Activated CD4-positive, CD25-positive, alpha-beta regulatory T cell treated with anti-CD3 and anti-CD28 coated beads, Interleukin-2, amount 50 U/mL, for 24 hours (primary cell): ENCODE results near the gene CTDSP2.
"Not testable (repeated sequence)": the region's sequence is repeated elsewhere in the genome, so short reads cannot be mapped to it uniquely, and the experiment has no call there.

Source experiments
- ATAC-seq, 2 donors: fragments of 150-1000 bp; cut with Tn5 transposase; one replicate each; pipeline ENCODE4 v1.10.0; 2021; ENCODE audit warnings: mild to moderate bottlenecking in 1 of 2, moderate library complexity in 1 of 2

Gene CTDSP2

GRCh38 chr12:57881475-57881874 is 34.9 kb upstream of the CTDSP2 start:
- ATAC-seq, result no peak

- ATAC-seq, result not testable (repeated sequence)
Observed at GRCh38 chr12:57881035-57881434, 34.5 kb upstream of the CTDSP2 start.

- no peak for ATAC-seq
Observed at GRCh38 chr12:57877876-57878275, 31.3 kb upstream of the CTDSP2 start.

GRCh38 chr12:57875753-57876547 is 29.4 kb upstream of the CTDSP2 start:
- ATAC-seq, result no peak

GRCh38 chr12:57874166-57875108 is 27.9 kb upstream of the CTDSP2 start:
- no peak for ATAC-seq

GRCh38 chr12:57872362-57872761 is 25.8 kb upstream of the CTDSP2 start:
- ATAC-seq, result no peak

GRCh38 chr12:57869927-57870318 is 23.4 kb upstream of the CTDSP2 start:
- no peak for ATAC-seq

GRCh38 chr12:57869298-57869926 is 22.9 kb upstream of the CTDSP2 start:
- no peak for ATAC-seq

GRCh38 chr12:57868851-57869268 is 22.3 kb upstream of the CTDSP2 start:
- no peak for ATAC-seq

- ATAC-seq, result no peak
Observed at GRCh38 chr12:57868221-57868620, 21.7 kb upstream of the CTDSP2 start.

- ATAC-seq, result no peak
Observed at GRCh38 chr12:57866308-57867019, 19.9 kb upstream of the CTDSP2 start.

- ATAC-seq, result peak; percentile 85 to 92
Observed at GRCh38 chr12:57865084-57865751, 18.7 kb upstream of the CTDSP2 start.

- no peak for ATAC-seq
Observed at GRCh38 chr12:57864442-57865083, 18.0 kb upstream of the CTDSP2 start.

GRCh38 chr12:57863676-57864075 is 17.1 kb upstream of the CTDSP2 start:
- no peak for ATAC-seq

GRCh38 chr12:57861967-57862366 is 15.4 kb upstream of the CTDSP2 start:
- ATAC-seq, result no peak

- not testable (repeated sequence) for ATAC-seq
Observed at GRCh38 chr12:57860883-57861282, 14.4 kb upstream of the CTDSP2 start.

- ATAC-seq, result no peak
Observed at GRCh38 chr12:57859121-57859520, 12.6 kb upstream of the CTDSP2 start.

GRCh38 chr12:57858123-57858522 is 11.6 kb upstream of the CTDSP2 start:
- ATAC-seq, result not testable (repeated sequence)

GRCh38 chr12:57854965-57855364 is 8.4 kb upstream of the CTDSP2 start:
- ATAC-seq, result no peak

GRCh38 chr12:57853864-57854556 is 7.5 kb upstream of the CTDSP2 start:
- peak; percentile 67 to 79 for ATAC-seq
